Endothelial cell (in vitro differentiated cells): ENCODE results near the gene BMP7. TPM values are rescaled to one million over a fixed set of nuclear protein-coding genes. Genes with fewer than 3 reads are reported as not detected.

Source experiments
- DNase-seq: peaks from one replicate; pipeline ENCODE4 v3.0.0; 2021; ENCODE audit warnings: low spot score
- H3K27ac Mint-ChIP-seq: one replicate; pipeline ENCODE4 v1.8.0; 2021; ENCODE audit warnings: mixed read lengths, inconsistent platforms; ENCODE audit not compliant: unreplicated experiment
- H3K27me3 Mint-ChIP-seq: one replicate; pipeline ENCODE4 v1.8.0; 2021; ENCODE audit warnings: mild to moderate bottlenecking, moderate library complexity, mixed read lengths, inconsistent platforms; ENCODE audit not compliant: unreplicated experiment
- H3K36me3 Mint-ChIP-seq: one replicate; pipeline ENCODE4 v1.8.0; 2021; ENCODE audit warnings: mild to moderate bottlenecking, low read depth, mixed read lengths, inconsistent platforms; ENCODE audit not compliant: unreplicated experiment
- H3K4me1 Mint-ChIP-seq: one replicate; pipeline ENCODE4 v1.8.0; 2021; ENCODE audit warnings: mild to moderate bottlenecking, mixed read lengths, inconsistent platforms; ENCODE audit not compliant: unreplicated experiment
- H3K4me3 Mint-ChIP-seq: one replicate; pipeline ENCODE4 v1.8.0; 2021; ENCODE audit warnings: mild to moderate bottlenecking, mixed read lengths, inconsistent platforms; ENCODE audit not compliant: unreplicated experiment
- H3K9me3 Mint-ChIP-seq: one replicate; pipeline ENCODE4 v1.8.0; 2021; ENCODE audit warnings: mixed read lengths, inconsistent platforms; ENCODE audit not compliant: unreplicated experiment
- total RNA-seq: library from RNA; stranded (reverse); fragmentation: NEBNext Ultra II Directional; extraction: Animal tissue kit (Norgen Biotek cat#: 25700); gene quantifications from one replicate; pipeline ENCODE4 v1.2.1, GENCODE V29; 2021; ENCODE audit not compliant: unreplicated experiment
- TF ChIP-seq, protein P1 (sequence below): fragments of 200-600 bp; sonication (generic); IDR thresholded peaks from one replicate; pipeline ENCODE4 v1.5.0; 2021; ENCODE audit warnings: antibody characterized with exemption; ENCODE audit not compliant: unreplicated experiment

Gene BMP7
- total RNA-seq, 1 donor from 2014 or later, result 0.38 TPM

DNA sequence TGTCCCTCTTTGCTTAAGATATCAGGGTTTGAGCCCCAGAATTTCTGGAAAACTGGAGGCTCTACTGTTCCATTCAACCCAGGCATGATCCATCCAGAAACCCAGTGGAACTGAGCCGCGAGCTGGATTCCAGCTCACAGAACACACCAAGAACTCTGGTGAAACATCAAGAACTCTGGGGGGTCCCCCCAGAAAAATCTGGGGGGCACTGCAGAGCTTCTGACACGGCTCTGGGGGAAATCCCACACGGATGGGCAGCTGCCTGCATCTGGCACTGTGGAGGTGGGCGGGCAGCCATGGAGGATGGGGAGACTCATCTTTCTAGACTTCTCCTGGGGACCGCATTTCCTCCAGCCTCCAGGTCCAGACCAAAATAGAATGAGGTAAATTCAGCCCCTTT, 51.0 kb downstream of the BMP7 start:
- no peak for DNase-seq
- TF ChIP-seq, protein P1, sequence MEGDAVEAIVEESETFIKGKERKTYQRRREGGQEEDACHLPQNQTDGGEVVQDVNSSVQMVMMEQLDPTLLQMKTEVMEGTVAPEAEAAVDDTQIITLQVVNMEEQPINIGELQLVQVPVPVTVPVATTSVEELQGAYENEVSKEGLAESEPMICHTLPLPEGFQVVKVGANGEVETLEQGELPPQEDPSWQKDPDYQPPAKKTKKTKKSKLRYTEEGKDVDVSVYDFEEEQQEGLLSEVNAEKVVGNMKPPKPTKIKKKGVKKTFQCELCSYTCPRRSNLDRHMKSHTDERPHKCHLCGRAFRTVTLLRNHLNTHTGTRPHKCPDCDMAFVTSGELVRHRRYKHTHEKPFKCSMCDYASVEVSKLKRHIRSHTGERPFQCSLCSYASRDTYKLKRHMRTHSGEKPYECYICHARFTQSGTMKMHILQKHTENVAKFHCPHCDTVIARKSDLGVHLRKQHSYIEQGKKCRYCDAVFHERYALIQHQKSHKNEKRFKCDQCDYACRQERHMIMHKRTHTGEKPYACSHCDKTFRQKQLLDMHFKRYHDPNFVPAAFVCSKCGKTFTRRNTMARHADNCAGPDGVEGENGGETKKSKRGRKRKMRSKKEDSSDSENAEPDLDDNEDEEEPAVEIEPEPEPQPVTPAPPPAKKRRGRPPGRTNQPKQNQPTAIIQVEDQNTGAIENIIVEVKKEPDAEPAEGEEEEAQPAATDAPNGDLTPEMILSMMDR, result no peak
- no peaks in the 10 kb centered on the region for H3K9me3 Mint-ChIP-seq
- H3K27me3 Mint-ChIP-seq, result peaks cover 7% of the 10 kb centered on the region
- H3K4me3 Mint-ChIP-seq, result no peak overlapping the region
- peaks cover 4% of the 10 kb centered on the region for H3K4me1 Mint-ChIP-seq
- H3K27ac Mint-ChIP-seq, result no peak overlapping the region
- H3K36me3 Mint-ChIP-seq, result no peaks in the 10 kb centered on the region

- Mint-ChIP-seq H3K4me1 (peaks cover 4% of the 10 kb centered on the region), H3K36me3 (no peaks in the 10 kb centered on the region), H3K27ac (no peak overlapping the region), H3K4me3 (no peak overlapping the region), H3K9me3 (no peaks in the 10 kb centered on the region), H3K27me3 (peaks cover 7% of the 10 kb centered on the region)
- no peak for DNase-seq
- TF ChIP-seq, protein P1, result no peak
Measured at GRCh38 chr20:57214948-57215347, 51.5 kb downstream of the BMP7 start.

DNA sequence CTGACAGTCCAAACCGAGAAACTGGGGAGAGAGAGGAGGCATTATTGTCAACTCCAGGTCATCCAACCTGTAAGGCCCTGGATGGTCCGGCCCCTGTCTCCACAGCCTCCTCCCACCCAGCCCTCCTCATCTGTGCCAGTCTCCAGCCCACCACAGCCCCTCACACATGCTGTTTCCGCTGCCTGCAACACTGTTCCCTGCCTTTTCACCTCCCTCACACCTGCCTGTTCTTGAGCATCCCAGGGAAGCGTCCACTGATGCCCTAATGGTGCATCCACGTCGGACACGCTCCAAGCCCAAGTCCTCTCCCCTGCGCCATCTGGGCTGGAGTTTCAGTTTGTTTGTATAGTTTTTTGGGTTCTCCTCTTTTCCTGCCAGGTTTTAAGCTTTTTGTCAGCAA, 52.0 kb downstream of the BMP7 start:
- Mint-ChIP-seq H3K4me1 (peaks cover 4% of the 10 kb centered on the region), H3K36me3 (no peaks in the 10 kb centered on the region), H3K27me3 (peaks cover 7% of the 10 kb centered on the region), H3K9me3 (no peaks in the 10 kb centered on the region), H3K4me3 (no peak overlapping the region), H3K27ac (no peak overlapping the region)
- no peak for DNase-seq
- TF ChIP-seq, protein P1, result no peak

DNA sequence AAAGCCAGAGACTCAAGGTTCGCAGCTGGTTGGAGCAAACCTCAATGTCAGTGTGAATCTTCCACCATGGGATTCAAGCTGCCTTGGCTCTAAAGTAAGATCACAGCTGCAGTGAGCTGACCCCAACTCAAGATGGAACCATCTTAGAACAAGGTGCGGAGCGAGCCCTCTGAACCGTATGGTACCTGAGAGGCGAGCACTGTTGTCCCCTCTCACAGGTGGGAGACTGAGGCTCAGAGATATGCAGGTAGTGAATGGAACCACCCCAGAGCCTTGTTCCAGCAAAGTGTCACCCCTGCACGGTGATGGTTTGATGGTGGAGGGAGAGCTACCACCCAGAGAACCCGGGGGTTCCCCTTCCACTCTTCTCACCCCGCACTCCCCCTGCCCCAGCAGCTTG, 52.5 kb downstream of the BMP7 start:
- H3K4me1 Mint-ChIP-seq, result peaks cover 4% of the 10 kb centered on the region

GRCh38 chr20:57213291-57213690, 53.1 kb downstream of the BMP7 start:
- no peaks in the 10 kb centered on the region for H3K36me3 Mint-ChIP-seq
- no peak overlapping the region for H3K27ac Mint-ChIP-seq
- no peak overlapping the region for H3K4me3 Mint-ChIP-seq
- no peak for DNase-seq
- H3K9me3 Mint-ChIP-seq, result no peaks in the 10 kb centered on the region
- H3K4me1 Mint-ChIP-seq, result peaks cover 4% of the 10 kb centered on the region
- TF ChIP-seq, protein P1, result no peak
- H3K27me3 Mint-ChIP-seq, result peaks cover 7% of the 10 kb centered on the region

More for the DNA sequence above, 52.5 kb downstream of the BMP7 start:
- Mint-ChIP-seq H3K9me3 (no peaks in the 10 kb centered on the region), H3K36me3 (no peaks in the 10 kb centered on the region), H3K27me3 (peaks cover 7% of the 10 kb centered on the region), H3K4me3 (no peak overlapping the region), H3K27ac (no peak overlapping the region)
- TF ChIP-seq, protein P1, result no peak
- no peak for DNase-seq
